Adrenal gland (tissue), 5 donors: ENCODE data around the gene MAP2K5.

Experiments
- POLR2A ChIP-seq, 2 donors: fragments of 450-650 bp; IDR thresholded peaks; one replicate each; pipeline ENCODE4 v1.6.1; 2017; ENCODE audit warnings: antibody characterized with exemption in 2 of 2, mild to moderate bottlenecking in 2 of 2, moderate library complexity in 1 of 2
- TF ChIP-seq, protein P1 (sequence below), 6 experiments: fragments of 450-650 bp in 4 of 6; fragments of 200-600 bp in 2 of 6; sonication (generic) in 1 of 6; IDR thresholded peaks; 1 replicate in 5 of 6; 2 replicates in 1 of 6; pipeline versions ENCODE4 v1.5.1 to v1.8.0; 2016 to 2021; ENCODE audit warnings: antibody characterized with exemption in 6 of 6, mild to moderate bottlenecking in 2 of 6, moderate library complexity in 1 of 6
- donor health status: DM: no; HTN: no; CAD: no.

DNA sequence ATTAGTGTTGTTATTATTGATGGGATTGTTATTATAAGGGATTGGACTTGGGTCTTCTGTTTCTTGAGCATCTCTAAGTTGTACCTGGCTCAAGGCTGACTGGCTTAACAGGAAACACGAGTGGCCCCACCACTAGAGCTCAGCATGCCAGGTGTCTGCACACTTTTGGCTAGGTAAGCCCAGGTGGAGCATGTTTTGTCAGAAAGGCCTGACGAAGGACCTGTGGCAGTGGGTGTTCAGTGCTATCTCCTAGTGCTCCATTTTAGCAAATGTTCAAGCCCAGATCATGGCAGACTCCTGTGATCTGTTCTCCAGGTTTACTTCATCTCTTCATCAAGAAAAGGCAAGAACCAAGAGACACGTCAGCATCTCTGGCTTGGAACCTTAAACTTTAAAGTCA is 3.4 kb downstream of the MAP2K5 start:
- no peak for TF ChIP-seq POLR2A (IDR thresholded peaks at IDR 0.05)
- TF ChIP-seq, protein P1, sequence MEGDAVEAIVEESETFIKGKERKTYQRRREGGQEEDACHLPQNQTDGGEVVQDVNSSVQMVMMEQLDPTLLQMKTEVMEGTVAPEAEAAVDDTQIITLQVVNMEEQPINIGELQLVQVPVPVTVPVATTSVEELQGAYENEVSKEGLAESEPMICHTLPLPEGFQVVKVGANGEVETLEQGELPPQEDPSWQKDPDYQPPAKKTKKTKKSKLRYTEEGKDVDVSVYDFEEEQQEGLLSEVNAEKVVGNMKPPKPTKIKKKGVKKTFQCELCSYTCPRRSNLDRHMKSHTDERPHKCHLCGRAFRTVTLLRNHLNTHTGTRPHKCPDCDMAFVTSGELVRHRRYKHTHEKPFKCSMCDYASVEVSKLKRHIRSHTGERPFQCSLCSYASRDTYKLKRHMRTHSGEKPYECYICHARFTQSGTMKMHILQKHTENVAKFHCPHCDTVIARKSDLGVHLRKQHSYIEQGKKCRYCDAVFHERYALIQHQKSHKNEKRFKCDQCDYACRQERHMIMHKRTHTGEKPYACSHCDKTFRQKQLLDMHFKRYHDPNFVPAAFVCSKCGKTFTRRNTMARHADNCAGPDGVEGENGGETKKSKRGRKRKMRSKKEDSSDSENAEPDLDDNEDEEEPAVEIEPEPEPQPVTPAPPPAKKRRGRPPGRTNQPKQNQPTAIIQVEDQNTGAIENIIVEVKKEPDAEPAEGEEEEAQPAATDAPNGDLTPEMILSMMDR (IDR thresholded peaks at IDR 0.05) = no peak
